Prostate gland (tissue), 2 donors: Measurements from ENCODE around the gene ASIC1. TPM values are rescaled to one million over a fixed set of nuclear protein-coding genes. Genes with fewer than 3 reads are reported as not detected.

Source experiments
- DNase-seq: peaks from one replicate; pipeline ENCODE4 v3.0.0-alpha.2; 2019; ENCODE audit warnings: low spot score
- H3K27ac ChIP-seq, 2 donors: fragments of 200-600 bp; sonication (generic); 2 replicates each; pipeline ENCODE4 v1.5.1; 2017 to 2019
- H3K27me3 ChIP-seq: fragments of 200-600 bp; sonication (generic); replicated peaks from 2 replicates; pipeline ENCODE4 v1.5.1; 2019; ENCODE audit not compliant: insufficient read depth
- H3K36me3 ChIP-seq, 2 donors: fragments of 200-600 bp; sonication (generic); 1 replicate in 1 of 2; 2 replicates in 1 of 2; pipeline versions ENCODE4 v1.5.1 to v1.8.1; 2017 to 2019
- H3K4me1 ChIP-seq: fragments of 200-600 bp; sonication (generic); replicated peaks from 2 replicates; pipeline ENCODE4 v1.5.1; 2019
- H3K4me3 ChIP-seq, 2 donors: fragments of 200-600 bp; sonication (generic); 2 replicates each; pipeline ENCODE4 v1.5.1; 2017 to 2019
- H3K9me3 ChIP-seq: fragments of 200-600 bp; sonication (generic); 2 replicates; pipeline ENCODE4 v1.5.1; 2017
- CTCF ChIP-seq, 4 experiments: fragments of 200-600 bp in 2 of 4; fragments of 450-650 bp in 2 of 4; sonication (generic) in 2 of 4; IDR thresholded peaks; 1 replicate in 3 of 4; 2 replicates in 1 of 4; pipeline ENCODE4 v1.5.1; 2016 to 2019; ENCODE audit warnings: antibody characterized with exemption in 4 of 4, mild to moderate bottlenecking in 2 of 4, moderate library complexity in 2 of 4
- POLR2A ChIP-seq: fragments of 450-650 bp; IDR thresholded peaks from one replicate; pipeline ENCODE4 v1.6.1; 2016; ENCODE audit warnings: antibody characterized with exemption, mild to moderate bottlenecking
- POLR2AphosphoS5 ChIP-seq: sonication (generic); formaldehyde crosslinking; IDR thresholded peaks from one replicate; pipeline ENCODE4 v1.6.1; 2017; ENCODE audit warnings: antibody characterized with exemption
- WGBS: methylation state at CpG from one replicate; pipeline ENCODE4 v1.1.5; 2018; 5-methylcytosine and 5-hydroxymethylcytosine counted together
- intact Hi-C: fragments of 100-400 bp; cut with DNase I; formaldehyde crosslinking; loops from one replicate; pipeline ENCODE4 v1.14.2; 2022
- total RNA-seq, 2 donors: library from RNA; depleted of rRNA; stranded (reverse); fragments of >200 nt; gene quantifications; one replicate each; pipeline ENCODE4 v1.1.0, GENCODE V29; 2016

ASIC1 gene
- total RNA-seq, 2 donors from 2014 or later: 2.7 to 3.2 TPM

DNA sequence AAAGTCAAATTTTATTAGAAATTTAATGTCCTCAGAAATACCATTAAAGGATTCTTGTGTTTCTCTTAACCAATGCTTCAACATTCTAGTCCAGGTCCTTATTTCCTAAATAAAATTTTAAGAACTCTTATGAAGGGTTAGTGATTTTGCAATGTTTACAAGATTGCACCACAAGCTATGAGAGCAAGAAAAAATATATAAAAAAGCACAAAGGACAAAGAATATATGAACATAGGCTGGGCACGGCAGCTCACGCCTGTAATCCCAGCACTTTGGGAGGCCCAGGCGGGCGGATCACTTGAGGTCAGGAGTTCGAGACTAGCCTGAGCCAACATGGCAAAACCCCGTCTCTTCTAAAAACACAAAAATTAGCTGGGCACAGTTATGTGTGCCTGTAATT, 39.8 kb upstream of the ASIC1 start:
- DNase-seq: no peak
- no peaks in the 10 kb centered on the region for H3K9me3 ChIP-seq
- no peak overlapping the region for H3K4me3 ChIP-seq
- no peaks in the 10 kb centered on the region for H3K36me3 ChIP-seq
- no peak for TF ChIP-seq POLR2A
- no peak for TF ChIP-seq CTCF (IDR thresholded peaks at IDR 0.05)
- no peak for TF ChIP-seq POLR2AphosphoS5
- no peaks in the 10 kb centered on the region for H3K4me1 ChIP-seq
- no peak overlapping the region for H3K27ac ChIP-seq
- WGBS: 72% methylated on average over 6 of the region's 6 CpGs
- intact Hi-C loops: loop anchor here (5.0 kb wide), 1 partner anchor 45 kb away; the partner anchor contains the start of gene AQP6
- H3K27me3 ChIP-seq: no peaks in the 10 kb centered on the region

DNA sequence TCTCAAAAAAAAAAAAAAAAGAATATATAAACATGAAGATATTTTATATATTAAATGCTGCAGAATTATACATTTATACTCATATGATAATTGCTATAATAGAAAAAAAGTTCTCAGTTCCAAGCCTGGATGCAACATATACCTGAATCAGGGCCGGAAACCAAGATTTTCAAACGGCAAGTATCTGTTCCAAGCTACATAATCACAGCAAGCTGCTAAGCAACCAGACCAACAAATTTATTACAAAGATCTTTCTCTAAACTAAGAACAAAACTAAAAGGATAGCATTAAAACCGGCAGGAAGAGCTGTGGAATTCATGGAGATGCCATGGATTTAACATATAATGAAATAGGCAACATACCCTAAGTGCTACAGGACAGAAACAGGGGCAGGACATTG, 39.2 kb upstream of the ASIC1 start:
- 66% methylated on average over 3 of the region's 3 CpGs for WGBS
- Histone ChIP-seq H3K27me3 (no peaks in the 10 kb centered on the region), H3K9me3 (no peaks in the 10 kb centered on the region), H3K4me1 (no peaks in the 10 kb centered on the region), H3K4me3 (no peak overlapping the region), H3K36me3 (no peaks in the 10 kb centered on the region), H3K27ac (no peak overlapping the region)
- DNase-seq: no peak
- intact Hi-C loops: loop anchor here (5.0 kb wide), 1 partner anchor 46 kb away; the partner anchor contains the start of gene AQP6
- no peak for TF ChIP-seq POLR2AphosphoS5
- TF ChIP-seq POLR2A: no peak
- TF ChIP-seq CTCF (IDR thresholded peaks at IDR 0.05): no peak

- Histone ChIP-seq H3K36me3 (no peaks in the 10 kb centered on the region), H3K27me3 (no peaks in the 10 kb centered on the region), H3K9me3 (no peaks in the 10 kb centered on the region), H3K4me3 (no peak overlapping the region), H3K4me1 (no peaks in the 10 kb centered on the region), H3K27ac (no peak overlapping the region)
- TF ChIP-seq POLR2AphosphoS5 (no peak), CTCF (IDR thresholded peaks at IDR 0.05) (no peak), POLR2A (no peak)
- no peak for DNase-seq
- intact Hi-C loops: loop anchor here (5.0 kb wide), 1 partner anchor 47 kb away; the partner anchor contains the start of gene AQP6
- WGBS: 97% methylated on average over 2 of the region's 2 CpGs
Measured at GRCh38 chr12:50018968-50019367, 38.4 kb upstream of the ASIC1 start.

DNA sequence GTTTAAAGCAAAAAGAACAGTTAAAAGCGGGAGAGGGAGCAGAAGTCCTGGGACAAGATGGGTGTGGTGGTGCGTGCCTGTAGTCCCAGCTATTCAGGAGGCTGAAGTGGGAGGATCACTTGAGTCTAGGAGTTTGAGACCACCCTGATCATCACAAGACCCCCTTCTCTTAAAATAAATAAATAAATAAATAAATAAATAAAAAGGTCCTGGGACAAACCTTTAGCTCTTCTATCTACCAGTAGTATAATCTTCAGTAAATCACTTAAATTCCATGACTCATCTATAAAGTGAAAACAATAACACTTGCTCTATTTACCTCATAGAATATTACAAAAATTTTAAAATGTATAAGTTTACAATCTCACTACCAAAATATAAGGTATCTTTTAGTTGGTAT, 37.9 kb upstream of the ASIC1 start:
- Histone ChIP-seq H3K9me3 (no peaks in the 10 kb centered on the region), H3K4me1 (no peaks in the 10 kb centered on the region), H3K4me3 (no peak overlapping the region), H3K27me3 (no peaks in the 10 kb centered on the region), H3K36me3 (no peaks in the 10 kb centered on the region), H3K27ac (no peak overlapping the region)
- DNase-seq: no peak
- WGBS: 96% methylated on average over 2 of the region's 2 CpGs
- TF ChIP-seq CTCF (IDR thresholded peaks at IDR 0.05): no peak
- TF ChIP-seq POLR2A: no peak
- TF ChIP-seq POLR2AphosphoS5: no peak
- intact Hi-C loops: loop anchor here (5.0 kb wide), 1 partner anchor 47 kb away; the partner anchor contains the start of gene AQP6

DNA sequence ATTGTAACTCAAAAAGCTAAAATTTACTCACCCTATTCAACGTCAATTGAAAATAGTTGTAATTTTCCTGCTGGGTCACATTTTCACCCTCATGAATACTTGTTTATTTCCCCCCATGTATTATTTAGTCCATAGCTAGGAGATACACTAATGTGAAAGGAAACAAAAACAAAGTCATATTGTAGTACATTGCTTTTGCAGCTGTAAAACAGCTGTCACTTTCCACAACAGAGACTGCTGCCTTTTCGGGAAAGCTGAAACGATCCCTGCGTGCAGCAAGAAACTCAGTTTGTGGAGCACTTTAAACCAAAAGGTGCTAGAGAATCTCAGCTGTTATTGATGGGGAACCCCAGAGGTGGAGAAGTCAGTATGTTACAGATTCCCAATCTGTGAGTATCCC, 36.4 kb upstream of the ASIC1 start:
- intact Hi-C loops: no loop called here
- H3K27me3 ChIP-seq: no peaks in the 10 kb centered on the region
- H3K4me1 ChIP-seq: no peaks in the 10 kb centered on the region
- H3K27ac ChIP-seq: no peak overlapping the region
- no peaks in the 10 kb centered on the region for H3K9me3 ChIP-seq
- H3K4me3 ChIP-seq: no peak overlapping the region
- no peaks in the 10 kb centered on the region for H3K36me3 ChIP-seq
- no peak for DNase-seq
- TF ChIP-seq CTCF (IDR thresholded peaks at IDR 0.05): no peak
- no peak for TF ChIP-seq POLR2AphosphoS5
- no peak for TF ChIP-seq POLR2A
- WGBS: 61% methylated on average over 4 of the region's 4 CpGs
